Measurements from ENCODE around the gene RACGAP1. TPM values are rescaled to one million over a fixed set of nuclear protein-coding genes. Genes with fewer than 3 reads are reported as not detected.

RACGAP1 gene
- total and polyA plus RNA-seq, 4 experiments from 2014 or later: 8.5 to 14.7 (median 11.1) TPM

DNA sequence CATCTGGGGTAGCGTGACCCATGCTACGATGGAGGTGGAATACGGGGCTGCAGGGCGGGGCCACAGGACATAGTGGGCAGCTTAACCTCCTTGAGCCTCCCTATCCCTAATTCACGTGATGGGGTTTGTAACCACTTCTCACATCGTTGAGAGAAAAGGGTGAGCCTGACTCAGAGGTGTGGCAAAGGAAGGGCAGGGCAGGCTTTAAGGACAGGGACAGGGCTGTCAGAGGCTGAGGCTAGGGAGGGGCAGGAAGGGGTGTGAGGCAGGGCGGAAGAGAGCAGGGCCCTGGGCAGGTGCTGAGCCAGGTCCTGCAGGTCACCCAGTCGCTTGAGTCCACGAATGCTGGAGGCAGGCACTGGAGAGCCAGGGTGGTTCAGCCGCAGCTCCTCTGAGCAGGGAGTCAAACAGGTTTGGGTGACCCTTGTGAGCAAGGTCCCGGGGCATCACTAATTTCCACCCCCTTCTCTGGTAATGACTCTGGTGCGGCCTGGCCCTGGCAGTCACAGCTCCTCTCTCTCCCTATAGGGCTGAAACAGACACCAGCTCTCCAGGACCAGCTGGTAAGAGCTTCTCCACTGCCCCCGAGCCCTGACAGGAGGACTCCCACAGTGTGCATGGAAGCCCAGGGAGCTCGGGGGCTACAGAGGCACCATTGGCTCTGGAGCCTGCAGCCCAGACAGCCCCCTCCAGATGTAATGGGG is 82.2 kb downstream of the RACGAP1 start:
- POLR2A ChIA-PET (ENCODE audit: partially characterized antibody): interaction anchor here (0.7 kb wide), 1 partner anchor 321 kb away, joined by 3 read pairs; no protein-coding TSS in a partner anchor
- peak overlapping the region in 6 of 7 donors; percentile 8 to 87 (median 72) for H3K27ac Mint-ChIP-seq

DNA sequence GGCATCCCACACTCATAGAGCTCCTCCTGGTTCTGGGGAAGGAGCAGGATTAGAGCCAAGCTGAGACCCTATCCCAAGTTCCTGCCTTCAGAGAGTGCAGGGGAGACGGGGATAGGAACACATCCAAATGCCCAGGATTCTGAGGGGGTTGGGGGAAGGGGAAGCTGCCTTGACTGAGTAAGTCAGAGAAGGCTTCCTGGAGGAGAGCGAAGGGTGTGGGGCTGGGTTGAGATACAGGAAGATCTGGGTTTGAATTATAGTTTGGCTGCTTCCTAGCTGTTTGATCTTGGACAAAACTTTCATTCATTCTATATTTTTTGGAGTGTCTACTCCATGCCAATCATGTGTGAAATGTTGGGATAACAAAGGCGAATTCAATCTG is 82.8 kb downstream of the RACGAP1 start:
- ChIA-PET CTCF (ENCODE audit: partially characterized antibody) (interaction anchor here (0.7 to 2.0 kb wide), 3 partner anchors 25 to 128 kb away, joined by 3 to 17 read pairs (median 3); no protein-coding TSS in a partner anchor), POLR2A (ENCODE audit: partially characterized antibody) (no interaction called here)
- H3K36me3 ChIP-seq (ENCODE audit: insufficient read depth, low read length): no peaks in the 10 kb centered on the region
- H3K4me3 Mint-ChIP-seq: peak overlapping the region in 4 of 8 donors; percentile 22 to 64 (median 48)
- H3K4me3 ChIP-seq (ENCODE audit: low read length in 2 of 2): no peak overlapping the region
- no peaks in the 10 kb centered on the region for H3K27me3 ChIP-seq (ENCODE audit: insufficient read depth, low read length)
- H3K36me3 Mint-ChIP-seq: no peaks in the 10 kb centered on the region
- no peak overlapping the region for H3K27ac ChIP-seq (ENCODE audit: low read depth, low read length)
- intact Hi-C loops (cut with micrococcal nuclease): no loop called here
- H3K4me1 Mint-ChIP-seq: peaks cover 16 to 54% (median 23%) of the 10 kb centered on the region in 4 donors
- peak overlapping the region in 5 of 7 donors; percentile 68 to 87 (median 71) for H3K27ac Mint-ChIP-seq
- H3K27me3 Mint-ChIP-seq: peaks cover under 1 to 2% of the 10 kb centered on the region in 2 donors
- peaks cover 40% of the 10 kb centered on the region for H3K4me1 ChIP-seq (ENCODE audit: insufficient read depth, low read length)
- no peak for DNase-seq
- H3K9me3 ChIP-seq (ENCODE audit: control insufficient read depth in 1 of 2, low read length in 2 of 2): no peaks in the 10 kb centered on the region
- H3K9me3 Mint-ChIP-seq: no peaks in the 10 kb centered on the region

More for the DNA sequence above, 82.2 kb downstream of the RACGAP1 start:
- intact Hi-C loops (cut with micrococcal nuclease): no loop called here
- Mint-ChIP-seq H3K4me3 (peak overlapping the region in 5 of 8 donors; percentile 4 to 64 (median 33)), H3K9me3 (no peaks in the 10 kb centered on the region), H3K4me1 (peaks cover 16 to 54% (median 23%) of the 10 kb centered on the region in 4 donors), H3K36me3 (no peaks in the 10 kb centered on the region), H3K27me3 (peaks cover 0 to 2% of the 10 kb centered on the region in 2 donors)
- H3K9me3 ChIP-seq (ENCODE audit: control insufficient read depth in 1 of 2, low read length in 2 of 2): no peaks in the 10 kb centered on the region
- H3K4me1 ChIP-seq (ENCODE audit: insufficient read depth, low read length): peaks cover 40% of the 10 kb centered on the region
- peak in 2 of 5 donors; percentile 12 to 50 for DNase-seq
- H3K36me3 ChIP-seq (ENCODE audit: insufficient read depth, low read length): no peaks in the 10 kb centered on the region
- no peak overlapping the region for H3K27ac ChIP-seq (ENCODE audit: low read depth, low read length)
- CTCF ChIA-PET (ENCODE audit: partially characterized antibody): interaction anchor here (0.7 to 2.0 kb wide), 3 partner anchors 24 to 112 kb away, joined by 3 to 17 read pairs (median 4); no protein-coding TSS in a partner anchor
- no peak overlapping the region for H3K4me3 ChIP-seq (ENCODE audit: low read length in 2 of 2)
- no peaks in the 10 kb centered on the region for H3K27me3 ChIP-seq (ENCODE audit: insufficient read depth, low read length)

DNA sequence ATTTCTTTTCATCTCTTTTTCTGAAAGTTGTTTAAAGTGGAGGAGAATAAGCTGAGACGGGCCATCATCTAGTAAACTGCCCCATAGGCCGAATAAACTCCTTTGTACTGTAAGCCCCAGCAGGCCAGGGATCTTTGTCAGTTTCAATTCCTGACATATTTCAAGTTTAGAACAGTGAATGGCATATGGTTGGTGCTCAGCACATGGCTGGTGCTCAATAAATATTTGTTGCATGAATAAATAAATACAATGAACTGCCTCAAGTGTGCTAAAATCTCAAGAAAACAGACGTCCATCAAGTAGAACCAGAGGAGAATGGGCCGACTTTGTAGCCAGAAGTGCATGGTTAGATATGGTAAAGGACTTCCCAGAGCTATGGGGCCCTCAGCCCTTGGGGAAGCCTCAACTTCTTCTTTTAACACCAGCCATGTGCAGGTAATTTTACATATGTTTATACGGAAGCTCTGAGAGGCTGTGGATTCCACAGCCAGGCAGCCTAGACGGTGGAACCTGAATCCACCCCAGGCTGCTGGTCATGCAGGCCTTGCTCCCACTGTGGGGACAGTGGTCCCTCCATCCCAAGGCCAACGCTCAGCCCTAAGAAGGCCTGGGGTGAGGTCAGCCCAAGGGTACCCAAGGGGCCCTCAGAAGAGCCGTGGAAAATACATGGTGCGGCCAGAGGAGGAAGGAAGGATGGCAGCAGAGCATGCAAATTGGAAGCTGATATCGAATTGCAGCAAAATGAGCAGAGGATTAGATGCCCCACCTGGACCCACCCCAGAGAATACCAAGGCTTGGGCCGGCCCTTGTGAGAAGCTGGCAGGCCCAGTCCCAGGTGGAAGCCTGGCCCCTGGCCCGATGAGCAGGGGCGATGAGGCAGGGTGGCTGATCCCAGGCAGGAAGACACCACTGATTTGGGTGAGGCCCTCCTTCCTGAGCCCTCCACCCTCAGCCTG is 83.5 kb downstream of the RACGAP1 start:
- Histone ChIP-seq H3K4me1 (ENCODE audit: insufficient read depth, low read length) (peaks cover 40% of the 10 kb centered on the region), H3K36me3 (ENCODE audit: insufficient read depth, low read length) (no peaks in the 10 kb centered on the region), H3K27me3 (ENCODE audit: insufficient read depth, low read length) (no peaks in the 10 kb centered on the region), H3K4me3 (ENCODE audit: low read length in 2 of 2) (no peak overlapping the region), H3K27ac (ENCODE audit: low read depth, low read length) (no peak overlapping the region), H3K9me3 (ENCODE audit: control insufficient read depth in 1 of 2, low read length in 2 of 2) (no peaks in the 10 kb centered on the region)
- intact Hi-C loops (cut with micrococcal nuclease): no loop called here
- H3K9me3 Mint-ChIP-seq: no peaks in the 10 kb centered on the region
- no peak for DNase-seq
- peak overlapping the region in 2 of 7 donors; percentile 69 to 71 for H3K27ac Mint-ChIP-seq
- H3K4me1 Mint-ChIP-seq: peaks cover 16 to 54% (median 23%) of the 10 kb centered on the region in 4 donors
- no peaks in the 10 kb centered on the region for H3K36me3 Mint-ChIP-seq
- ChIA-PET POLR2A (ENCODE audit: partially characterized antibody) (no interaction called here), CTCF (ENCODE audit: partially characterized antibody) (interaction anchor here (0.7 to 2.0 kb wide), 3 partner anchors 26 to 129 kb away, joined by 3 to 17 read pairs (median 3); no protein-coding TSS in a partner anchor)
- peaks cover 2% of the 10 kb centered on the region in 2 donors for H3K27me3 Mint-ChIP-seq
- H3K4me3 Mint-ChIP-seq: peak overlapping the region in 2 of 8 donors; percentile 29 to 52

DNA sequence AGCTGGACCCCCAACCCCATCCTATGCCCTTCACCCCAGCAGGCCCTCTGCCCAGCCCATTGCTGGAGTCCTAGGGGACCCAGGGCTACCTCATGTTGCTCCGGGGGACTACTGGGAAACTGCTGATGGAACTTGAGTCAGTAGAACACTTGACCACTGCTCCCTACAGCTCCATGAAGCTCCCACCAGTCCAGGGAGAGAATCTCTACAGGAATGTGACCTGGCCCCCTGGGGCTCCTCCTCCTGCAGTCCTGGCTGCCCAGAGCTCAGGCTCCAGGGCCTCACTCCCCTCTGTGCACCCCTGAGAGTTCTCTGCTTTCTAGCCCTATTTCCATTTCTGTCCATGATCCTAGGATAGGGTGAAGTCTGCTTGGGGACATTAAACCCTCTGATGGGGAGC is 85.6 kb downstream of the RACGAP1 start:
- no peak for DNase-seq
- intact Hi-C loops (cut with micrococcal nuclease): no loop called here
- Histone ChIP-seq H3K27ac (ENCODE audit: low read depth, low read length) (no peak overlapping the region), H3K4me3 (ENCODE audit: low read length in 2 of 2) (no peak overlapping the region), H3K36me3 (ENCODE audit: insufficient read depth, low read length) (no peaks in the 10 kb centered on the region), H3K9me3 (ENCODE audit: control insufficient read depth in 1 of 2, low read length in 2 of 2) (no peaks in the 10 kb centered on the region), H3K27me3 (ENCODE audit: insufficient read depth, low read length) (no peaks in the 10 kb centered on the region), H3K4me1 (ENCODE audit: insufficient read depth, low read length) (peaks cover 27% of the 10 kb centered on the region)
- H3K9me3 Mint-ChIP-seq: no peaks in the 10 kb centered on the region
- POLR2A ChIA-PET (ENCODE audit: partially characterized antibody): no interaction called here
- CTCF ChIA-PET (ENCODE audit: partially characterized antibody): interaction anchor here (1.3 kb wide), 1 partner anchor 10 kb away, joined by 5 read pairs; no protein-coding TSS in a partner anchor
- peaks cover 8 to 37% (median 13%) of the 10 kb centered on the region in 4 donors for H3K4me1 Mint-ChIP-seq
- H3K27me3 Mint-ChIP-seq: peaks cover 0 to 2% of the 10 kb centered on the region in 2 donors
- no peak overlapping the region for H3K27ac Mint-ChIP-seq
- H3K4me3 Mint-ChIP-seq: no peak overlapping the region
- no peaks in the 10 kb centered on the region for H3K36me3 Mint-ChIP-seq

DNA sequence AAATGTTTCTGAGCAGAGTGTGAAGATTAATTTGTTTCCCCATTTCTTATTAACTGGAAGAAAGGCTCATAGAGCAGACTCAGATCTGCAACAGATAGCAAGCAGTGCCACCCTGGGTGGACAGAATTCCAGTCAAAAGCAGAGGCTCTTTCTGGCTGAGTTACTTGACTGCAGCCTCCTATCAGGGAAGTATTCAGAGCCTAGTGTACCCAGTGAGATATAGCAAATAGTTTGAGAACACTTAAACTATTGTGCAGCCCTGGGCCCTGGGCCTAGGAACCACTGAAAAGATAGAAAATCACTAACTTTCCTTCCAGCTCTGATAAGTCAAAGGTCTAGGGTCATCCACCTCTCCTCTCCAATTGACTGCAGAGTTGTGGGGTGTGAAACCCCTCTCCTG is 86.0 kb downstream of the RACGAP1 start:
- intact Hi-C loops (cut with micrococcal nuclease): no loop called here
- CTCF ChIA-PET (ENCODE audit: partially characterized antibody): interaction anchor here (1.3 kb wide), 1 partner anchor 10 kb away, joined by 5 read pairs; no protein-coding TSS in a partner anchor

More for the DNA sequence above, 86.0 kb downstream of the RACGAP1 start:
- no peak overlapping the region for H3K4me3 Mint-ChIP-seq
- Histone ChIP-seq H3K36me3 (ENCODE audit: insufficient read depth, low read length) (no peaks in the 10 kb centered on the region), H3K9me3 (ENCODE audit: control insufficient read depth in 1 of 2, low read length in 2 of 2) (no peaks in the 10 kb centered on the region), H3K4me1 (ENCODE audit: insufficient read depth, low read length) (peaks cover 25% of the 10 kb centered on the region), H3K4me3 (ENCODE audit: low read length in 2 of 2) (no peak overlapping the region), H3K27ac (ENCODE audit: low read depth, low read length) (no peak overlapping the region), H3K27me3 (ENCODE audit: insufficient read depth, low read length) (no peaks in the 10 kb centered on the region)
- peaks cover 0 to 2% of the 10 kb centered on the region in 2 donors for H3K27me3 Mint-ChIP-seq
- H3K4me1 Mint-ChIP-seq: peaks cover 6 to 33% (median 11%) of the 10 kb centered on the region in 4 donors
- POLR2A ChIA-PET (ENCODE audit: partially characterized antibody): no interaction called here
- DNase-seq: no peak
- H3K27ac Mint-ChIP-seq: no peak overlapping the region
- H3K36me3 Mint-ChIP-seq: no peaks in the 10 kb centered on the region
- no peaks in the 10 kb centered on the region for H3K9me3 Mint-ChIP-seq
